ENCODE measurements around the gene INAFM2.

GRCh38 chr15:40357246-40357645 is 33.8 kb downstream of the INAFM2 start:
- TF ChIP-seq EP300 (IDR thresholded peaks at IDR 0.05) (no peak), POLR2A (IDR thresholded peaks at IDR 0.05) (no peak)
- TF ChIP-seq, protein P1, sequence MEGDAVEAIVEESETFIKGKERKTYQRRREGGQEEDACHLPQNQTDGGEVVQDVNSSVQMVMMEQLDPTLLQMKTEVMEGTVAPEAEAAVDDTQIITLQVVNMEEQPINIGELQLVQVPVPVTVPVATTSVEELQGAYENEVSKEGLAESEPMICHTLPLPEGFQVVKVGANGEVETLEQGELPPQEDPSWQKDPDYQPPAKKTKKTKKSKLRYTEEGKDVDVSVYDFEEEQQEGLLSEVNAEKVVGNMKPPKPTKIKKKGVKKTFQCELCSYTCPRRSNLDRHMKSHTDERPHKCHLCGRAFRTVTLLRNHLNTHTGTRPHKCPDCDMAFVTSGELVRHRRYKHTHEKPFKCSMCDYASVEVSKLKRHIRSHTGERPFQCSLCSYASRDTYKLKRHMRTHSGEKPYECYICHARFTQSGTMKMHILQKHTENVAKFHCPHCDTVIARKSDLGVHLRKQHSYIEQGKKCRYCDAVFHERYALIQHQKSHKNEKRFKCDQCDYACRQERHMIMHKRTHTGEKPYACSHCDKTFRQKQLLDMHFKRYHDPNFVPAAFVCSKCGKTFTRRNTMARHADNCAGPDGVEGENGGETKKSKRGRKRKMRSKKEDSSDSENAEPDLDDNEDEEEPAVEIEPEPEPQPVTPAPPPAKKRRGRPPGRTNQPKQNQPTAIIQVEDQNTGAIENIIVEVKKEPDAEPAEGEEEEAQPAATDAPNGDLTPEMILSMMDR (IDR thresholded peaks at IDR 0.05), result no peak
